OCI-LY1 (cell line): ENCODE measurements around the gene PKN2.

Experiments used
- CTCF ChIP-seq: fragments of 200-600 bp; sonication (generic), shearing (Covaris generic); IDR thresholded peaks from 2 replicates; pipeline ENCODE4 v1.5.1; 2017; ENCODE audit warnings: mild to moderate bottlenecking, antibody characterized with exemption, low read length, moderate library complexity, mixed read lengths
- EZH2 ChIP-seq: fragments of 200-600 bp; sonication (generic), shearing (Covaris generic); IDR thresholded peaks from 2 replicates; pipeline ENCODE4 v1.8.0; 2017; ENCODE audit warnings: borderline replicate concordance, mixed run types, mild to moderate bottlenecking, antibody characterized with exemption, low read length, moderate library complexity, mixed read lengths

GRCh38 chr1:88802404-88802803, 118.3 kb downstream of the PKN2 start:
- no peak for TF ChIP-seq CTCF
- no peak for TF ChIP-seq EZH2
